HAP-1 (cell line): Measurements from ENCODE around the gene IL13RA1.
"Not testable (repeated sequence)": the region's sequence is repeated elsewhere in the genome, so short reads cannot be mapped to it uniquely, and the experiment has no call there.

Experiments
- DNase-seq, 2 experiments: peaks; one replicate each; pipeline ENCODE4 v3.0.0-alpha.2; 2016 to 2020; ENCODE audit warnings: low spot score in 2 of 2
- H3K27me3 ChIP-seq: fragments of 250-450 bp; sonication (Bioruptor Pico); 2 replicates; pipeline ENCODE4 v1.5.1; 2020; ENCODE audit warnings: low read depth, mild to moderate bottlenecking, moderate library complexity
- H3K36me3 ChIP-seq: fragments of 250-450 bp; sonication (Bioruptor Pico); replicated peaks from 2 replicates; pipeline ENCODE4 v1.5.1; 2020; ENCODE audit warnings: mild to moderate bottlenecking
- H3K4me1 ChIP-seq: fragments of 250-450 bp; sonication (Bioruptor Pico); 2 replicates; pipeline ENCODE4 v1.5.1; 2020; ENCODE audit warnings: mild to moderate bottlenecking
- H3K4me3 ChIP-seq: fragments of 250-450 bp; sonication (Bioruptor Pico); 2 replicates; pipeline ENCODE4 v1.5.1; 2020; ENCODE audit warnings: mild to moderate bottlenecking, moderate library complexity
- H3K9me3 ChIP-seq: fragments of 250-450 bp; sonication (Bioruptor Pico); 2 replicates; pipeline ENCODE4 v1.5.1; 2020; ENCODE audit warnings: mild to moderate bottlenecking, moderate library complexity
- in situ Hi-C: fragments of 300-500 bp; cut with MboI; formaldehyde crosslinking; loops from 3 replicates; pipeline ENCODE4 v1.14.3; 2020; ENCODE audit warnings: low sequenced_read_pairs, inconsistent platforms, mixed read lengths

The IL13RA1 gene

GRCh38 chrX:118726887-118727685 is at the start of gene IL13RA1:
IL13RA1 (plus strand) TSS chrX:118727606; CDS start chrX:118727639, 33 bp downstream.
- H3K9me3 ChIP-seq, result no peaks in the 10 kb centered on the region
- no peaks in the 10 kb centered on the region for H3K36me3 ChIP-seq
- H3K4me1 ChIP-seq, result peaks cover 10% of the 10 kb centered on the region; the same call in 1 of the 2 replicates
- in situ Hi-C loops, result no loop called here
- no peaks in the 10 kb centered on the region for H3K27me3 ChIP-seq
- peak; percentile 91 to 92 for DNase-seq
- peak within 1 kb of the TSS; percentile 67 for H3K4me3 ChIP-seq

- Histone ChIP-seq H3K9me3 (no peaks in the 10 kb centered on the region), H3K36me3 (no peaks in the 10 kb centered on the region), H3K4me1 (peaks cover 7% of the 10 kb centered on the region), H3K4me3 (no peak overlapping the region), H3K27me3 (no peaks in the 10 kb centered on the region)
- no peak for DNase-seq
- in situ Hi-C loops, result no loop called here
Measured at GRCh38 chrX:118679290-118679689, 48.1 kb upstream of the IL13RA1 start.

GRCh38 chrX:118682258-118683014 is 45.0 kb upstream of the IL13RA1 start:
- H3K4me3 ChIP-seq, result no peak overlapping the region
- no peak for DNase-seq
- H3K36me3 ChIP-seq, result no peaks in the 10 kb centered on the region
- H3K9me3 ChIP-seq, result no peaks in the 10 kb centered on the region
- H3K27me3 ChIP-seq, result no peaks in the 10 kb centered on the region
- in situ Hi-C loops, result no loop called here
- H3K4me1 ChIP-seq, result peaks cover 7% of the 10 kb centered on the region

GRCh38 chrX:118685393-118685792 is 42.0 kb upstream of the IL13RA1 start:
- Histone ChIP-seq H3K27me3 (no peaks in the 10 kb centered on the region), H3K36me3 (no peaks in the 10 kb centered on the region), H3K9me3 (no peaks in the 10 kb centered on the region), H3K4me3 (no peak overlapping the region), H3K4me1 (peaks cover 7% of the 10 kb centered on the region)
- no peak for DNase-seq
- in situ Hi-C loops, result no loop called here

GRCh38 chrX:118688935-118689334 is 38.5 kb upstream of the IL13RA1 start:
- H3K9me3 ChIP-seq, result no peaks in the 10 kb centered on the region
- no peaks in the 10 kb centered on the region for H3K27me3 ChIP-seq
- no peak for DNase-seq
- H3K36me3 ChIP-seq, result no peaks in the 10 kb centered on the region
- H3K4me3 ChIP-seq, result no peak overlapping the region
- H3K4me1 ChIP-seq, result no peaks in the 10 kb centered on the region
- in situ Hi-C loops, result no loop called here

- no peak for DNase-seq
- Histone ChIP-seq H3K36me3 (no peaks in the 10 kb centered on the region), H3K4me1 (no peaks in the 10 kb centered on the region), H3K27me3 (no peaks in the 10 kb centered on the region), H3K9me3 (no peaks in the 10 kb centered on the region), H3K4me3 (no peak overlapping the region)
- in situ Hi-C loops, result no loop called here
Measured at GRCh38 chrX:118693843-118694242, 33.6 kb upstream of the IL13RA1 start.

GRCh38 chrX:118694638-118695037 is 32.8 kb upstream of the IL13RA1 start:
- H3K36me3 ChIP-seq, result no peaks in the 10 kb centered on the region
- no peaks in the 10 kb centered on the region for H3K9me3 ChIP-seq
- H3K4me1 ChIP-seq, result no peaks in the 10 kb centered on the region
- in situ Hi-C loops, result no loop called here
- DNase-seq, result no peak
- no peaks in the 10 kb centered on the region for H3K27me3 ChIP-seq
- H3K4me3 ChIP-seq, result no peak overlapping the region

GRCh38 chrX:118698516-118699170 is 28.8 kb upstream of the IL13RA1 start:
- in situ Hi-C loops, result no loop called here
- Histone ChIP-seq H3K4me3 (no peak overlapping the region), H3K9me3 (no peaks in the 10 kb centered on the region), H3K4me1 (peaks cover 4% of the 10 kb centered on the region; the same call in 1 of the 2 replicates), H3K36me3 (no peaks in the 10 kb centered on the region), H3K27me3 (no peaks in the 10 kb centered on the region)
- DNase-seq, result no peak

GRCh38 chrX:118702741-118703140 is 24.7 kb upstream of the IL13RA1 start:
- H3K27me3 ChIP-seq, result no peaks in the 10 kb centered on the region
- DNase-seq, result peak in 1 of 2 experiments; percentile 18
- no peak overlapping the region for H3K4me3 ChIP-seq
- in situ Hi-C loops, result no loop called here
- no peaks in the 10 kb centered on the region for H3K36me3 ChIP-seq
- H3K4me1 ChIP-seq, result peaks cover 4% of the 10 kb centered on the region; the same call in 1 of the 2 replicates
- H3K9me3 ChIP-seq, result no peaks in the 10 kb centered on the region

- in situ Hi-C loops, result no loop called here
- H3K9me3 ChIP-seq, result no peaks in the 10 kb centered on the region
- no peak for DNase-seq
Measured at GRCh38 chrX:118706681-118707080, 20.7 kb upstream of the IL13RA1 start.

GRCh38 chrX:118714521-118714920 is 12.9 kb upstream of the IL13RA1 start:
- H3K4me1 ChIP-seq, result no peaks in the 10 kb centered on the region
- no peaks in the 10 kb centered on the region; the same call in 1 of the 2 replicates for H3K9me3 ChIP-seq
- DNase-seq, result no peak
- H3K27me3 ChIP-seq, result no peaks in the 10 kb centered on the region
- in situ Hi-C loops, result no loop called here
- H3K36me3 ChIP-seq, result no peaks in the 10 kb centered on the region
- no peak overlapping the region for H3K4me3 ChIP-seq

More at GRCh38 chrX:118706681-118707080, 20.7 kb upstream of the IL13RA1 start:
- Histone ChIP-seq H3K4me1 (peaks cover 4% of the 10 kb centered on the region; the same call in 1 of the 2 replicates), H3K4me3 (no peak overlapping the region), H3K27me3 (no peaks in the 10 kb centered on the region), H3K36me3 (no peaks in the 10 kb centered on the region)

- H3K4me3 ChIP-seq, H3K4me1 ChIP-seq, DNase-seq, H3K9me3 ChIP-seq, in situ Hi-C loops, H3K27me3 ChIP-seq, H3K36me3 ChIP-seq: not testable (repeated sequence)
Measured at GRCh38 chrX:118715917-118716316, 11.5 kb upstream of the IL13RA1 start.

GRCh38 chrX:118716833-118717232 is 10.6 kb upstream of the IL13RA1 start:
- DNase-seq, H3K4me3 ChIP-seq, H3K9me3 ChIP-seq, H3K4me1 ChIP-seq, H3K27me3 ChIP-seq, in situ Hi-C loops, H3K36me3 ChIP-seq: not testable (repeated sequence)
